Measurements from ENCODE around the gene PPP1R7. TPM values are rescaled to one million over a fixed set of nuclear protein-coding genes. Genes with fewer than 3 reads are reported as not detected.

PPP1R7 gene
- polyA plus RNA-seq, 1 donor from 2014 or later, result 59.3 TPM

DNA sequence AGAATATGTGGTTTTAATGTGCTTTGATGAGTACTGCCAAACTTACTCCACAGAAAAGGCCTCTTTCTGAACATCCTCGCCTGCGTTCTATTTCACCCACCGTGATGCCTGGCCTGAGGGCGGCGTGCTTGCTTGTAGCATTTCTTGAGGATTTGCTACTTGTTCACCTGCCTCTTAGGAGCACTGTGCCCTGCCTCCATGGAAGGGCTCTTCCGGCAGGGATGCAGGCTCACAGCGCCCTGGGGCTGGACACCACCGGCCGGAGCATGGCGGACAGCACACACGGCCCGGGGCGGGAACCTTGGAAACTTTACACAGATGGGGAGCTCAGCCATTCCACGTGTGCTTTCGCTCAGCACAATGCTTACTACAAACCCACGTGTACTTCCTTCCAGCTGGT is 75.3 kb downstream of the PPP1R7 start:
- TF ChIP-seq SMC3 (conservative IDR thresholded peaks at IDR 0.05; ENCODE audit: poor library complexity) (no peak), EP300 (conservative IDR thresholded peaks at IDR 0.05; ENCODE audit: poor library complexity, severe bottlenecking) (no peak), REST (IDR thresholded peaks at IDR 0.05; ENCODE audit: borderline replicate concordance) (no peak), RAD21 (conservative IDR thresholded peaks at IDR 0.05) (no peak), MXI1 (conservative IDR thresholded peaks at IDR 0.05; ENCODE audit: poor library complexity, severe bottlenecking) (no peak), TAF1 (IDR thresholded peaks at IDR 0.05; ENCODE audit: low read depth) (no peak)
- Histone ChIP-seq H3F3A (ENCODE audit: insufficient read depth, low read length, poor library complexity, severe bottlenecking) (no peaks in the 10 kb centered on the region), H3K79me2 (replicated peaks; ENCODE audit: insufficient read depth, low read length) (no peaks in the 10 kb centered on the region), H3K27me3 (ENCODE audit: insufficient read depth, low read depth, low read length) (no peaks in the 10 kb centered on the region), H3K9ac (ENCODE audit: low read length) (no peak overlapping the region), H3K36me3 (ENCODE audit: insufficient read depth, low read length) (peaks cover 7% of the 10 kb centered on the region), H3K4me2 (ENCODE audit: low read length) (no peak overlapping the region), H2AFZ (ENCODE audit: low read depth, low read length) (no peak overlapping the region), H3K4me3 (ENCODE audit: low read length) (no peak overlapping the region), H3K27ac (ENCODE audit: low read length) (no peak overlapping the region), H3K9me3 (ENCODE audit: low read length) (no peaks in the 10 kb centered on the region), H3K9me2 (ENCODE audit: insufficient read depth, low read length) (no peaks in the 10 kb centered on the region), H4K20me1 (ENCODE audit: insufficient read depth) (no peaks in the 10 kb centered on the region)

- Histone ChIP-seq H3K9me3 (ENCODE audit: low read length) (no peaks in the 10 kb centered on the region), H3F3A (ENCODE audit: insufficient read depth, low read length, poor library complexity, severe bottlenecking) (no peaks in the 10 kb centered on the region), H3K27me3 (ENCODE audit: insufficient read depth, low read depth, low read length) (no peaks in the 10 kb centered on the region), H3K36me3 (ENCODE audit: insufficient read depth, low read length) (peaks cover 7% of the 10 kb centered on the region), H3K4me3 (ENCODE audit: low read length) (no peak overlapping the region), H3K9me2 (ENCODE audit: insufficient read depth, low read length) (no peaks in the 10 kb centered on the region), H2AFZ (ENCODE audit: low read depth, low read length) (no peak overlapping the region), H3K9ac (ENCODE audit: low read length) (no peak overlapping the region), H3K4me2 (ENCODE audit: low read length) (no peak overlapping the region), H3K79me2 (replicated peaks; ENCODE audit: insufficient read depth, low read length) (no peaks in the 10 kb centered on the region), H3K27ac (ENCODE audit: low read length) (no peak overlapping the region), H4K20me1 (ENCODE audit: insufficient read depth) (no peaks in the 10 kb centered on the region)
- TF ChIP-seq MXI1 (conservative IDR thresholded peaks at IDR 0.05; ENCODE audit: poor library complexity, severe bottlenecking) (no peak), EZH2 (IDR thresholded peaks at IDR 0.05; ENCODE audit: borderline replicate concordance, insufficient read depth, low read length, poor library complexity, severe bottlenecking) (no peak), SMC3 (conservative IDR thresholded peaks at IDR 0.05; ENCODE audit: poor library complexity) (no peak), TAF1 (IDR thresholded peaks at IDR 0.05; ENCODE audit: low read depth) (no peak), POLR2AphosphoS5 (IDR thresholded peaks at IDR 0.05) (no peak), REST (IDR thresholded peaks at IDR 0.05; ENCODE audit: borderline replicate concordance) (no peak), EP300 (conservative IDR thresholded peaks at IDR 0.05; ENCODE audit: poor library complexity, severe bottlenecking) (no peak), RAD21 (conservative IDR thresholded peaks at IDR 0.05) (no peak)
- TF ChIP-seq, protein P1, sequence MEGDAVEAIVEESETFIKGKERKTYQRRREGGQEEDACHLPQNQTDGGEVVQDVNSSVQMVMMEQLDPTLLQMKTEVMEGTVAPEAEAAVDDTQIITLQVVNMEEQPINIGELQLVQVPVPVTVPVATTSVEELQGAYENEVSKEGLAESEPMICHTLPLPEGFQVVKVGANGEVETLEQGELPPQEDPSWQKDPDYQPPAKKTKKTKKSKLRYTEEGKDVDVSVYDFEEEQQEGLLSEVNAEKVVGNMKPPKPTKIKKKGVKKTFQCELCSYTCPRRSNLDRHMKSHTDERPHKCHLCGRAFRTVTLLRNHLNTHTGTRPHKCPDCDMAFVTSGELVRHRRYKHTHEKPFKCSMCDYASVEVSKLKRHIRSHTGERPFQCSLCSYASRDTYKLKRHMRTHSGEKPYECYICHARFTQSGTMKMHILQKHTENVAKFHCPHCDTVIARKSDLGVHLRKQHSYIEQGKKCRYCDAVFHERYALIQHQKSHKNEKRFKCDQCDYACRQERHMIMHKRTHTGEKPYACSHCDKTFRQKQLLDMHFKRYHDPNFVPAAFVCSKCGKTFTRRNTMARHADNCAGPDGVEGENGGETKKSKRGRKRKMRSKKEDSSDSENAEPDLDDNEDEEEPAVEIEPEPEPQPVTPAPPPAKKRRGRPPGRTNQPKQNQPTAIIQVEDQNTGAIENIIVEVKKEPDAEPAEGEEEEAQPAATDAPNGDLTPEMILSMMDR (IDR thresholded peaks at IDR 0.05; ENCODE audit: poor library complexity, severe bottlenecking), result no peak
Measured at GRCh38 chr2:241225983-241226382, 75.7 kb downstream of the PPP1R7 start.

All from neural cell (in vitro differentiated cells).